HepG2 (cell line): ENCODE data around the gene PTH2. TPM values are rescaled to one million over a fixed set of nuclear protein-coding genes. Genes with fewer than 3 reads are reported as not detected.

Source experiments
- AKAP8 ChIP-seq: sonication (generic); formaldehyde crosslinking; IDR thresholded peaks from 2 replicates; pipeline ENCODE4 v1.5.1; 2020; ENCODE audit warnings: mild to moderate bottlenecking, missing genetic modification reagents
- ARNT ChIP-seq: fragments of 450-650 bp; IDR thresholded peaks from 2 replicates; pipeline ENCODE4 v1.6.1; 2017
- ATF3 ChIP-seq: sonication (generic); formaldehyde crosslinking; IDR thresholded peaks from 2 replicates; pipeline ENCODE4 v1.4.0; 2020; ENCODE audit warnings: missing genetic modification reagents
- BATF2 ChIP-seq: sonication (generic); formaldehyde crosslinking; IDR thresholded peaks from 2 replicates; pipeline ENCODE4 v1.8.0; 2022; ENCODE audit warnings: mild to moderate bottlenecking, missing genetic modification reagents, moderate library complexity
- BRF2 ChIP-seq: sonication (generic); formaldehyde crosslinking; IDR thresholded peaks from 2 replicates; pipeline ENCODE4 v1.8.1; 2022; ENCODE audit warnings: mild to moderate bottlenecking, missing genetic modification reagents
- CBX5 ChIP-seq: sonication (generic); formaldehyde crosslinking; IDR thresholded peaks from 2 replicates; pipeline ENCODE4 v1.4.0; 2020; ENCODE audit warnings: missing genetic modification reagents, borderline replicate concordance
- CSRNP1 ChIP-seq: sonication (generic); formaldehyde crosslinking; IDR thresholded peaks from 2 replicates; pipeline ENCODE4 v1.8.1; 2023; ENCODE audit warnings: mild to moderate bottlenecking, missing genetic modification reagents
- GMEB1 ChIP-seq: sonication (generic); formaldehyde crosslinking; IDR thresholded peaks from 2 replicates; pipeline ENCODE4 v1.5.1; 2020; ENCODE audit warnings: missing genetic modification reagents, mild to moderate bottlenecking, borderline replicate concordance
- KMT2A ChIP-seq: sonication (generic); formaldehyde crosslinking; IDR thresholded peaks from 2 replicates; pipeline ENCODE4 v1.4.0; 2020; ENCODE audit warnings: missing genetic modification reagents
- POLR2G ChIP-seq: fragments of 200-400 bp; formaldehyde crosslinking; IDR thresholded peaks from 2 replicates; pipeline ENCODE4 v1.6.1; 2018; ENCODE audit warnings: mild to moderate bottlenecking, low read depth, low read length, moderate library complexity
- PRMT3 ChIP-seq: sonication (generic); formaldehyde crosslinking; IDR thresholded peaks from 2 replicates; pipeline ENCODE4 v1.8.1; 2022; ENCODE audit warnings: low read depth, mild to moderate bottlenecking, moderate library complexity, missing genetic modification reagents, borderline replicate concordance
- RBFOX2 ChIP-seq: fragments of 200-400 bp; formaldehyde crosslinking; IDR thresholded peaks from 2 replicates; pipeline ENCODE4 v1.6.1; 2017; ENCODE audit warnings: low read depth, mild to moderate bottlenecking, low read length
- TBL1XR1 ChIP-seq: fragments of 150-350 bp; IDR thresholded peaks from 2 replicates; pipeline ENCODE4 v1.6.1; 2014; ENCODE audit warnings: borderline replicate concordance, low read length; ENCODE audit not compliant: partially characterized antibody
- TRAFD1 ChIP-seq: sonication (generic); formaldehyde crosslinking; IDR thresholded peaks from 2 replicates; pipeline ENCODE4 v1.5.1; 2020; ENCODE audit warnings: missing genetic modification reagents, mild to moderate bottlenecking, borderline replicate concordance
- WIZ ChIP-seq: sonication (generic); formaldehyde crosslinking; IDR thresholded peaks from 2 replicates; pipeline ENCODE4 v1.5.1; 2020; ENCODE audit warnings: mild to moderate bottlenecking, missing genetic modification reagents
- ZFP36L2 ChIP-seq: sonication (generic); formaldehyde crosslinking; IDR thresholded peaks from 2 replicates; pipeline ENCODE4 v1.4.0; 2020; ENCODE audit warnings: missing genetic modification reagents
- ZNF333 ChIP-seq: sonication (generic); formaldehyde crosslinking; IDR thresholded peaks from 2 replicates; pipeline ENCODE4 v1.4.0; 2020; ENCODE audit warnings: mild to moderate bottlenecking, missing genetic modification reagents, borderline replicate concordance
- ZNF557 ChIP-seq: sonication (generic); formaldehyde crosslinking; IDR thresholded peaks from 2 replicates; pipeline ENCODE4 v1.4.0; 2020; ENCODE audit warnings: missing genetic modification reagents
- ZNF704 ChIP-seq: sonication (generic); formaldehyde crosslinking; IDR thresholded peaks from 2 replicates; pipeline ENCODE4 v1.8.1; 2023; ENCODE audit warnings: mild to moderate bottlenecking, inconsistent platforms, moderate library complexity, missing genetic modification reagents, borderline replicate concordance
- ZNF776 ChIP-seq: sonication (generic); formaldehyde crosslinking; IDR thresholded peaks from 2 replicates; pipeline ENCODE4 v1.4.0; 2020; ENCODE audit warnings: mild to moderate bottlenecking, missing genetic modification reagents
- polyA plus RNA-seq, 8 experiments: library from polyadenylated mRNA; depleted of rRNA in 3 of 8; stranded (reverse) in 7 of 8; unstranded in 1 of 8; fragments of >200 nt; fragmentation: Illumina TruSeq in 4 of 8; extraction: Trizol in 4 of 8; gene quantifications; 2 replicates each; pipeline versions ENCODE4 v1.2.1 to v1.2.3, GENCODE V29; 2011 to 2016; ENCODE audit warnings: low read depth in 4 of 8, missing spikeins in 1 of 8, mixed read lengths in 1 of 8; ENCODE audit not compliant: insufficient read depth in 1 of 8
- total RNA-seq, 5 experiments: library from RNA; depleted of rRNA; stranded (reverse); fragments of >200 nt; fragmentation: Illumina TruSeq; extraction: Trizol; gene quantifications; 2 replicates each; pipeline ENCODE4 v1.2.3, GENCODE V29; 2016; ENCODE audit warnings: low read depth in 1 of 5

PTH2 gene
- total and polyA plus RNA-seq, 2 of the 13 experiments (the other 11 are each of a cell fraction or from before 2014, with no cell fraction given) = not detected

- TF ChIP-seq TRAFD1 (CRISPR knock-in tag) (no peak), ZNF776 (no peak), KMT2A (CRISPR knock-in tag) (peak; percentile 72), GMEB1 (CRISPR knock-in tag) (peak; percentile 87), ZNF704 (CRISPR knock-in tag) (no peak; the same call in 1 of the 2 replicates), CBX5 (CRISPR knock-in tag) (no peak; the same call in 1 of the 2 replicates), AKAP8 (CRISPR knock-in tag) (no peak), BRF2 (no peak), RBFOX2 (0 out of 2 replicates have a peak, but pooled peaks have one; percentile 23), ZFP36L2 (CRISPR knock-in tag) (no peak), TBL1XR1 (no peak), ATF3 (CRISPR knock-in tag) (no peak), CSRNP1 (0 out of 2 replicates have a peak, but pooled peaks have one; percentile 37), ZNF333 (CRISPR knock-in tag) (no peak), PRMT3 (CRISPR knock-in tag) (0 out of 2 replicates have a peak, but pooled peaks have one; percentile 12), POLR2G (peak; percentile 93), BATF2 (CRISPR knock-in tag) (no peak), WIZ (CRISPR knock-in tag) (no peak), ARNT (no peak), ZNF557 (CRISPR knock-in tag) (no peak)
Observed at GRCh38 chr19:49451430-49452181, 28.4 kb upstream of the PTH2 start, which contains the start of gene PIH1D1 (continued).
